Measurements from ENCODE around the gene KIF5A. TPM values are rescaled to one million over a fixed set of nuclear protein-coding genes. Genes with fewer than 3 reads are reported as not detected.

Gene KIF5A
- total and polyA plus RNA-seq, 3 experiments from 2014 or later: 0.12 to 2.1 (median 1.8) TPM

DNA sequence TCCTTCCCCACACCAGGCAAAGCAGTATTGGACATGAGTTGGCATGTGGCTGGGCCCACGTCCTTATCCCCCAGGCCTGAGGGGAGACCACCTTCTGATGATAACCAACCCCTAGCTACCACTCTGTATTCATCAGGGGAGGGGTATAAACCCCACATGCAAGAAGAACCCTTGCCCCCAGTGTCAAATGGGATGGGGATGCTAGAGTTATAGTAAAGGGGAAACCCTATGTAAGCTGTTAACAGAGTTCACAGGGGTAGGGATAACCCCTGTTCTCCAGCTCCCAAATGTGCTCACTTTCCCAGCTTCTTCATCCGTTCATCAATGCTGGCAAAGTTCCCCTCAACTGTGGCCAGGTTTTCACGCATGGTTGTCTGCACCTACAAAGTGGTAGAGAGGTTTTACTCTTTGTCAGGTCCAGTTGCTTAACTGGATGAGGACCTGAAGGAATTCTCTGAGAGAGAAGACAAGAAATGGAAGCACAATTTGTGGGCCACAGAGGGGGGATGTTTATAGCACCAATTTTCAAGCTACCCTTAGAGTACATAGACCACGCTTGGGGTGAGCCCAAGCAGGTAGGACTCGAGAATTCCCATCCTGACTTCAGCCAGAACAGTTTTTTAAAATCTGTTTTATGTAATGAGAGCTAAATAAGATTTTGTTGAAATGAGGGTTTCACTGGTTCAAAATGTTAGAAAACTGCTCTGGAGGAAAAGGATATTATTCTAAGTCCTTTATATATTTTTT is 19.3 kb upstream of the KIF5A start:
- Mint-ChIP-seq H3K27me3 (no peaks in the 10 kb centered on the region), H3K27ac (peak overlapping the region in 2 of 8 donors; percentile 36 to 47), H3K4me1 (peaks cover 0 to 9% (median 0%) of the 10 kb centered on the region in 3 donors), H3K4me3 (no peak overlapping the region), H3K9me3 (no peaks in the 10 kb centered on the region), H3K36me3 (peaks cover 0 to 92% (median 7%) of the 10 kb centered on the region in 3 donors)
- ChIA-PET POLR2A (no interaction called here), CTCF (interaction anchor here (1.5 to 1.9 kb wide), 2 partner anchors 16 to 54 kb away, joined by 3 to 6 read pairs; no protein-coding TSS in a partner anchor)
- no peak for DNase-seq
- Histone ChIP-seq H3K4me1 (ENCODE audit: insufficient read depth, low read length) (no peaks in the 10 kb centered on the region), H3K9me3 (ENCODE audit: low read length) (no peaks in the 10 kb centered on the region), H3K4me3 (ENCODE audit: low read length) (no peak overlapping the region), H3K36me3 (ENCODE audit: insufficient read depth, low read length) (peaks cover 66% of the 10 kb centered on the region), H3K27ac (ENCODE audit: low read depth, low read length) (no peak overlapping the region), H3K27me3 (ENCODE audit: insufficient read depth, low read length, poor library complexity, severe bottlenecking) (no peaks in the 10 kb centered on the region)

DNA sequence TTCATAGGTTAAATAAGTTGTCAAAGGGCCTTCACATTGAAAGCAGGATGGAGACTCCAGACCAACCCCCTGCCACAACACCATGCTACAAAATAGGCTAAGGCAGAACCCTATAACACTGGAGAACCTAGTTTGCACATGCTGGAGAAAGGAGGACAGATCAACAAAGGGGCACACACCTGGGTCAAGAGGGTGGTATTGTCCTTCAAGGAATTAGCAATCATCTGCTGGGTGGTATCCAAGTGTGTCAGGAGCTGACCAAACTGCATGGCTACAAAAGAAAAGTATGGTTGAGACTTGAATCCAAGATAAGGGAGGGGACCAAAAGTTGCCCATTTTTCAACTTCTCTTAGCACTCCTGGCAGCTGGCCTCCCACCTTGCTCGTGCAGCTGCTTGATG is 18.0 kb upstream of the KIF5A start:
- Mint-ChIP-seq H3K27me3 (no peaks in the 10 kb centered on the region), H3K36me3 (peaks cover 0 to 93% (median 7%) of the 10 kb centered on the region in 3 donors), H3K27ac (peak overlapping the region in 6 of 8 donors; percentile 12 to 65 (median 42)), H3K9me3 (no peaks in the 10 kb centered on the region), H3K4me1 (peaks cover 0 to 6% (median 0%) of the 10 kb centered on the region in 3 donors), H3K4me3 (no peak overlapping the region)
- no peaks in the 10 kb centered on the region for H3K4me1 ChIP-seq (ENCODE audit: insufficient read depth, low read length)
- H3K27me3 ChIP-seq (ENCODE audit: insufficient read depth, low read length, poor library complexity, severe bottlenecking): no peaks in the 10 kb centered on the region
- H3K9me3 ChIP-seq (ENCODE audit: low read length): no peaks in the 10 kb centered on the region
- H3K36me3 ChIP-seq (ENCODE audit: insufficient read depth, low read length): peaks cover 66% of the 10 kb centered on the region
- no peak overlapping the region for H3K4me3 ChIP-seq (ENCODE audit: low read length)
- ChIA-PET CTCF (interaction anchor here (1.5 to 1.9 kb wide), 2 partner anchors 15 to 55 kb away, joined by 3 to 6 read pairs; no protein-coding TSS in a partner anchor), POLR2A (no interaction called here)
- no peak for DNase-seq
- no peak overlapping the region for H3K27ac ChIP-seq (ENCODE audit: low read depth, low read length)

- ChIA-PET POLR2A (interaction anchor here (0.7 kb wide), 1 partner anchor 180 kb away, joined by 5 read pairs; no protein-coding TSS in a partner anchor), CTCF (interaction anchor here (0.7 to 1.0 kb wide), 2 partner anchors 100 to 300 kb away, joined by 3 read pairs; partner anchors contain the start of gene B4GALNT1)
- H3K36me3 Mint-ChIP-seq: peaks cover 0 to 92% (median 7%) of the 10 kb centered on the region in 3 donors
- Histone ChIP-seq H3K4me3 (ENCODE audit: low read length) (no peak overlapping the region), H3K27ac (ENCODE audit: low read depth, low read length) (no peak overlapping the region), H3K27me3 (ENCODE audit: insufficient read depth, low read length, poor library complexity, severe bottlenecking) (no peaks in the 10 kb centered on the region), H3K36me3 (ENCODE audit: insufficient read depth, low read length) (peaks cover 54% of the 10 kb centered on the region), H3K9me3 (ENCODE audit: low read length) (no peaks in the 10 kb centered on the region), H3K4me1 (ENCODE audit: insufficient read depth, low read length) (no peaks in the 10 kb centered on the region)
- no peaks in the 10 kb centered on the region for H3K27me3 Mint-ChIP-seq
- H3K4me1 Mint-ChIP-seq: peaks cover under 1 to 2% (median 2%) of the 10 kb centered on the region in 3 donors
- H3K4me3 Mint-ChIP-seq: no peak overlapping the region
- DNase-seq: no peak
- H3K9me3 Mint-ChIP-seq: no peaks in the 10 kb centered on the region
- peak overlapping the region in 1 of 8 donors; percentile 50 for H3K27ac Mint-ChIP-seq
Observed at GRCh38 chr12:57533108-57533507, 16.7 kb upstream of the KIF5A start.

- Histone ChIP-seq H3K4me3 (ENCODE audit: low read length) (no peak overlapping the region), H3K27me3 (ENCODE audit: insufficient read depth, low read length, poor library complexity, severe bottlenecking) (no peaks in the 10 kb centered on the region), H3K4me1 (ENCODE audit: insufficient read depth, low read length) (no peaks in the 10 kb centered on the region), H3K36me3 (ENCODE audit: insufficient read depth, low read length) (peaks cover 51% of the 10 kb centered on the region), H3K27ac (ENCODE audit: low read depth, low read length) (no peak overlapping the region), H3K9me3 (ENCODE audit: low read length) (no peaks in the 10 kb centered on the region)
- no peak overlapping the region for H3K4me3 Mint-ChIP-seq
- peaks cover 0 to 93% (median 9%) of the 10 kb centered on the region in 3 donors for H3K36me3 Mint-ChIP-seq
- H3K27ac Mint-ChIP-seq: peak overlapping the region in 4 of 8 donors; percentile 8 to 59 (median 49)
- H3K4me1 Mint-ChIP-seq: peaks cover 4 to 8% (median 5%) of the 10 kb centered on the region in 3 donors
- H3K27me3 Mint-ChIP-seq: no peaks in the 10 kb centered on the region
- ChIA-PET CTCF (interaction anchor here (0.7 to 1.5 kb wide), 2 partner anchors 10 to 75 kb away, joined by 3 to 4 read pairs; no protein-coding TSS in a partner anchor), POLR2A (interaction anchor here (1.9 kb wide), 1 partner anchor 10 kb away, joined by 5 read pairs; no protein-coding TSS in a partner anchor)
- H3K9me3 Mint-ChIP-seq: no peaks in the 10 kb centered on the region
- no peak for DNase-seq
Observed at GRCh38 chr12:57534250-57534649, 15.6 kb upstream of the KIF5A start.

GRCh38 chr12:57534991-57535543 is 14.8 kb upstream of the KIF5A start:
- Histone ChIP-seq H3K36me3 (ENCODE audit: insufficient read depth, low read length) (peaks cover 46% of the 10 kb centered on the region), H3K4me3 (ENCODE audit: low read length) (no peak overlapping the region), H3K4me1 (ENCODE audit: insufficient read depth, low read length) (no peaks in the 10 kb centered on the region), H3K27me3 (ENCODE audit: insufficient read depth, low read length, poor library complexity, severe bottlenecking) (no peaks in the 10 kb centered on the region), H3K27ac (ENCODE audit: low read depth, low read length) (no peak overlapping the region), H3K9me3 (ENCODE audit: low read length) (no peaks in the 10 kb centered on the region)
- DNase-seq: no peak
- Mint-ChIP-seq H3K27me3 (no peaks in the 10 kb centered on the region), H3K27ac (peak overlapping the region in 3 of 8 donors; percentile 40 to 54 (median 44)), H3K4me1 (peaks cover 4 to 8% (median 5%) of the 10 kb centered on the region in 3 donors), H3K4me3 (no peak overlapping the region), H3K9me3 (no peaks in the 10 kb centered on the region), H3K36me3 (peaks cover 0 to 91% (median 5%) of the 10 kb centered on the region in 3 donors)
- POLR2A ChIA-PET: interaction anchor here (1.9 kb wide), 1 partner anchor 11 kb away, joined by 5 read pairs; no protein-coding TSS in a partner anchor
- CTCF ChIA-PET: interaction anchor here (0.7 to 1.5 kb wide), 3 partner anchors 9 to 76 kb away, joined by 3 to 4 read pairs (median 3); no protein-coding TSS in a partner anchor

- Histone ChIP-seq H3K4me1 (ENCODE audit: insufficient read depth, low read length) (no peaks in the 10 kb centered on the region), H3K36me3 (ENCODE audit: insufficient read depth, low read length) (peaks cover 39% of the 10 kb centered on the region), H3K27ac (ENCODE audit: low read depth, low read length) (no peak overlapping the region), H3K27me3 (ENCODE audit: insufficient read depth, low read length, poor library complexity, severe bottlenecking) (no peaks in the 10 kb centered on the region), H3K9me3 (ENCODE audit: low read length) (no peaks in the 10 kb centered on the region), H3K4me3 (ENCODE audit: low read length) (no peak overlapping the region)
- Mint-ChIP-seq H3K27me3 (no peaks in the 10 kb centered on the region), H3K4me1 (peaks cover 4 to 10% (median 9%) of the 10 kb centered on the region in 3 donors), H3K4me3 (no peak overlapping the region), H3K9me3 (no peaks in the 10 kb centered on the region), H3K36me3 (peaks cover 0 to 88% (median 4%) of the 10 kb centered on the region in 3 donors), H3K27ac (peak overlapping the region in 4 of 8 donors; percentile 13 to 44 (median 41))
- DNase-seq: no peak
- ChIA-PET CTCF (interaction anchor here (1.1 kb wide), 1 partner anchor 73 kb away, joined by 3 read pairs; no protein-coding TSS in a partner anchor), POLR2A (interaction anchor here (1.9 kb wide), 1 partner anchor 12 kb away, joined by 5 read pairs; no protein-coding TSS in a partner anchor)
Observed at GRCh38 chr12:57535764-57536596, 13.9 kb upstream of the KIF5A start.

GRCh38 chr12:57536597-57536942 is 13.3 kb upstream of the KIF5A start:
- no peak overlapping the region for H3K27ac ChIP-seq (ENCODE audit: low read depth, low read length)
- no peaks in the 10 kb centered on the region for H3K9me3 ChIP-seq (ENCODE audit: low read length)
- DNase-seq: no peak
- H3K36me3 ChIP-seq (ENCODE audit: insufficient read depth, low read length): peaks cover 33% of the 10 kb centered on the region
- no peaks in the 10 kb centered on the region for H3K4me1 ChIP-seq (ENCODE audit: insufficient read depth, low read length)
- Mint-ChIP-seq H3K36me3 (peaks cover 0 to 88% (median 4%) of the 10 kb centered on the region in 3 donors), H3K27ac (peak overlapping the region in 3 of 8 donors; percentile 5 to 40 (median 6)), H3K27me3 (no peaks in the 10 kb centered on the region), H3K4me1 (peaks cover 4 to 13% (median 10%) of the 10 kb centered on the region in 3 donors), H3K9me3 (no peaks in the 10 kb centered on the region), H3K4me3 (no peak overlapping the region)
- no peak overlapping the region for H3K4me3 ChIP-seq (ENCODE audit: low read length)
- CTCF ChIA-PET: no interaction called here
- H3K27me3 ChIP-seq (ENCODE audit: insufficient read depth, low read length, poor library complexity, severe bottlenecking): no peaks in the 10 kb centered on the region
- POLR2A ChIA-PET: interaction anchor here (0.7 kb wide), 1 partner anchor 94 kb away, joined by 4 read pairs; no protein-coding TSS in a partner anchor

Measured in CD8-positive, alpha-beta memory T cell (primary cell).